ENCODE results near the gene PDE1C.

Gene PDE1C

DNA sequence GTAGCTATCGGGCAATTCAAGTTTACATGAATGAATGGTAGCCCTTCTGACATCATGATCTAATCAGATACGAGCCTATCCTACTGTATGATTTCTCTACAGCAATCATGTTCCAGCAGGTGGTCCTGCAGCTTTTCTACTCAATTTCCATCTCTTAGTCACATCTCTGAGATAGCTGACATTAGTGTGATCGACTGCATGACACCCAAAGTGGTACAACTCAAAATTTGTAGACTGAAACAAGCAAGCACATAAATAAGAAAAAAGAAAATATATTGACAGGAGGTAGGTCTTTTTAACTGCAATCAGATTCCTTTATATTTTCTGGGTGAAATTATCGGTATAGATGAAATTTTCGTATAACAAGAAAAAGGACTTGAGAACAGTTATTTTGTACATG, 251.2 kb downstream of the PDE1C start:
- DNase-seq, result no peak

DNA sequence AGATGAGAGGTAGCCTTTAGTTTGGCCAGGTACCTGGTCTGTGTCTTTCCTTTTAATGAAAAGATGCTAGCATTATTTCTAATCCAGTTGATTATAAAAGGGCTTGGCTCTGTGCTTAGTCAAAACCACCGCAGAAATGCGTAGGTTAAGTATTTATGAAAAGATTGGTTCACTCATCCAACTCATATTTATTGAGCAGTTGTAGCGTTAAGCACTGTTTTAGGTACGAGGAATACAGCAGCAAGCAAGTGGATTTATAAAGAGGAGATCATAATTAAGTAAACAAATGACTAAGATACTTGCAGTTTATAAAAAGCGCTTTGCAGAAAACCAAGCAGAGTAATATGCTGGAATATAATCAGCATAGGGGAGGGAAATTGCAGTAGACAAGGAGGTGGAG, 253.4 kb downstream of the PDE1C start:
- no peak for DNase-seq

DNA sequence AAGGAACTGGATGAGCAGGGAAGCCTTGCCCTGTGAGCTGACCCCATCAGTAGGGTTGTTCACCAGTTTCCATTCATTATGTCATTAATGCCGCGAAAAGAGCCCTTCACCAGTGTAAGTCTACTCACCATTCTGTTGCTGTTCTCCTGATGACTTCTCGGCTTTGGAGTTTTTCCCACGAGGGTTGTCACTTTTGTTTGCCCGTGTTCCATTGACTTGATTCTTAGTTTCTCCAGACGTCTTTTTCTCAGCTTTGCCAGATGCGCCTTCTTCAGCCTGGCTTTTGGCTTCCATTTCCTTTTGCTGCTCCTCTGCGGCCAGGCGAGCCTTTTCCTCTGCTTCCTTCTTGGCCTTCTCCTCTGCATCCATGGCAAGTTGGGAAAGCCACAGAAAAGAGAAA, 254.4 kb downstream of the PDE1C start:
- no peak for DNase-seq

DNA sequence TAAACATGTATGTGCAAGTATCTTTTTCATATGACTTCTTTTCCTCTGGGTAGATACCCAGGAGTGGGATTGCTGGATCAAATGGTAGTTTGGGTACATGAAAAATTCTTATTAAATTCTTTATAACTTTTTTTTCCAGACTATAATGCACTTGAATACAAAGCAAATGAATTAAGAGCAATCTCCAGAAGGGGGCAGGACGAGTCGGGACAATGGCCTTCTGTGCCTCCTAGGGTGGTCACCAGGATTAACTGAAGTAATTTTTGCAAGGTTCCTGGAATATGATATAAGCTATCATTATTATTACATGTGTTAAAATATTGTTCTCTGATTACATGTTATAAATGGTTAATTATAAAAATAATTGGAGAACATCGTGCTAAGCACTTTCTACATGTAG, 256.0 kb downstream of the PDE1C start:
- no peak for DNase-seq

DNA sequence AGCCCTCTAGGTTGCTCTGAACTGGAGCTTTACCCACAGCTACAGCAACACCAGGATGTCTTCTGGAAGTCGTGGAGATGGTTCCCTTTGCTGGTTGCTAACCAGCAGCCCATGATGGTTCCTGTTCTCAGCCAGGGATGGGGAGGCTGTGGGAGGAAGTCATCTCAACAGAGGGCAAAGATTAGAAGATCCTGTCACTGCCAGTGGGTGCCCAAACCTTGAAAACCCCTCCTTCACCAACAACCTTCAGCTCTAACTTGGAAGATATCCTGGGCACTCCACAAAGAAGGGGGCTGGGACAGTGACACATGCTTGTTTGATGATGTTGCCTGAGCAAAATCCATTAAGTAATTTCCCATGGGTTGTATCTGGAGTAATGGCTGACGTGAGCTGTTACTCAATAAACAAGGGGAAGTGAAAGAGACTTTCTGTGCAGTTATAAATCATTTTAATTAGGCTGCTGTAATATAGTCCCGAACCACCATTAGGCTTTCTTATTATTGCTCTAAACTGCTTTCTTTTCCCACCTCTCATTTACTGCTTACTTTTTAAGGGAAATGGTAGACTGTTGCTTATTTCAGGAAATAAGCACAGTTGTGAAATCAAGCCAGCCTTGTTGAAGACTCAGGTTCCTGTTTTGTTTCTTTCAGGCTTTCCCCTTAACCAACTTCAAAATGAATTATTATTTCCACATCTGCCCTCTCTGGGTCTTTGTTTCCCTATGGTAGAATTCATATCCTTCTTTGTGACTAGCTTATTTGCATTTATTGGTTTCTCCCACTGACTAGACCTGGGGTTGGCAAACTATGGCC, 258.4 kb downstream of the PDE1C start:
- no peak for DNase-seq

DNA sequence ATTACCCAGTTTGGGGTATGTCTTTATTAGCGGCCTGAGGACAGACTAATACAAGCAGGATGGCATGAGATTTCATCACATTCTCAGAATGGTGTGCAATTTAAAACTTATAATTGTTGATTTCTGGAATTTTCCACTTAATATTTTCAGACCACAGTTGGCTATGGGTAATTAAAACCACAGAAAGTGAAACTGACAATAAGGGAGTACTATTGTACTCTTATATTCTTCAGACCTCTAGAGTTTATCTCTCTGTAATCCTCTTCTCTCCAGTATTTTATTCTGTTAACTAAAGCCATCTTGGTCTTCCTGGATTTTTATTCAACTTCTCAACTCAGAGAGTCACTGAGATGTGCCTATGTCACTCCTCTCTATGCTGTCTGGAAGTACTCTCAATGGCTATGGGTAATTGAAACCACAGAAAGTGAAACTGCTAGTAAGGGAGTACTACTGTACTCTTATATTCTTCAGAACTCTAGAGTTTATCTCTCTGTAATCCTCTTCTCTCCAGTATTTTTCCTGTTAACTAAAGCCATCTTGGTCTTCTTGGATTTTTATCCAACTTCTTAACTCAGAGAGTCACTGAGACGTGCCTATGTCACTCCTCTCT, 264.9 kb downstream of the PDE1C start:
- no peak for DNase-seq

DNA sequence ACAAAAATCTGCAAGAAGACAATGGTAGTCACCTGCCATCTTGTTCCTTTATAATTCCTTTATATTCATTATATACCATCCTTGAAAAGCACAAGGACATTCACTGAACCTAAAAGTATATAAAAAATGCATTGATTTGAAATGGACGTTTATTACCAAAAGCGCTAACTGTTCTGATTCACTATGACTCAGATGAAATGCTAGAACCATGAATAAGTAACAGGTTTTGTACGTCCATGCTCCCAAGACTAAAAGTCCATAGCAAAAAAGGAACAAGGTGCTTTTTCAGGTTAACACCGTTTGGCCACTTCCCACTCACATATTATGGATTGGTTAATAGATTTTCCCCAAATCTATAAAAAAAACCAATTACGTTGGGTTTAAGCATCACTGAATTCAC, 273.8 kb downstream of the PDE1C start:
- no peak for DNase-seq

DNA sequence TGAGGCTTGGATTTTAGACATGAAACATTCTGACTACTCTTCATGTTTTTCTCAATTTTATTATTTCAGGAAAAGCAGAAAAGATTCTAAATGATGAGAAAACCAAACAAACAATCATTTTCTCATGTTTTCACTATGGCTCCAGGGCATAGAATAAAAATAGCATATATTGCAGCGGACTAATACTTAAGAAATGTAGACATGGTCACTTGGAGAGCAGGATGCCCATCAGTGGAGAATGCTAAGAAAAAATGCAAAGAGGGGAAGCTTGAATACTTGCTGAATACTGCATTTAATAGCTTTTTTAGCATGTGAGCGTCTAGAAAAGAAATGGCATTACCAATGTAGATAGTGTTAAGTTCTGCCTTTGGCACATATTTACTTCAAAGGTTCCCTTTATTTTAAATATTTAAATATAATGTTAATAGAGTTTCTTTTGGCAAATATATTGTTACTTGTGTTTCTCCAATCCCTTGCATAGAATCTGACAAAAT, 275.3 kb downstream of the PDE1C start:
- no peak for DNase-seq

DNA sequence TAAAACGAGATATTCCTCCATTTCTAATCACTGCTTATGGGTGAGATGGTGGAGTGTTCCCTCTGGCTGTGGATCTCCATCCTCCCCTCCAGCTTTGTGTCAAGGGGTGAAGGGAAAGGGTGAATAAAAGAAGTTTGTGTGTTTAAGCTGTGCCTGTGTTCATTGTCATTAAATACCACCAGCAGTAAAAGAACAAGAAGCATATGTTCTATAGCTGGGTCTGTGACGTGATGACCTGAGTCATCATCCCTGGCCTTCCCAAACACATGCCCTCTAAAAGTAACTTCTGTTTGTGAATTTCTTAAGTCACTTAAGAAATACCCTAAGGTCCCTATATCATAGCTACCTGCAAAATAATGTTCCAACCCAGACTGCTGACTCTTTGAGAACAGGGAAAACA, 278.3 kb downstream of the PDE1C start:
- no peak for DNase-seq

DNA sequence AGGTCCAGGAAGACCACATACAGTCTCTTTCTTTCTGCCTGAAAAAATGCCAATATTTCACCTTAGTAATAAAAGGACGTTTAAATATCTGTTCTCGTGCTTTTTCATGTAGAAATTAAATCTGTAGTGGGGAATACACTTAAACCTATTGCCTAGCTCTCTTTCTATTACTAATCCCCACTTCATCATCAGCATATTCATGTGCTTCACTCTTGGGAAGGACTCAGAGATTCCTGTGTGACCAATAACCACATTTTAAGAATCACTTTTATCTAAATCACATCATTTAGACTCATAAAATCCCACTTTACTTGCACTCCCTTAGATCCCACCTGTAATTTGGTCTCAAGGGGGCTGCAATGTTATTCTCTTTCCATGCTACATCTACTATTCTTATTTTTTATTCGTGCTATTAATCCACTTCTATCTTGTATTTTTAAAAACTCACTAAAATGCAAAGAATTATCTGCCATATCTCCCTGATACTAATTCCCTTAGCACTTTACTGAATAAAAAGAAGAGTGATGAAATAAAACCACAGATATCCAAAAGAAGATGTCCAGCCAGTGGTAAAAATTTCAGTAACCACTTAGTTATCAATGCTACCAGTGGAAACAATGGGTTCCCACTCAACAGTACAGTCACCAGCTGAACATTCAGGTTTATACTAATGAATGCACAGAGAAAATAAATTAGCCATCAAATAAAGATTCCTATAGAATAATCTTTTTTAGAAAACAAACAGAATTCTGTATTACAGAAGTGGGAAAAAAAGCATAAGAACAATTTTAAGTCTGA, 281.1 kb downstream of the PDE1C start:
- no peak for DNase-seq

DNA sequence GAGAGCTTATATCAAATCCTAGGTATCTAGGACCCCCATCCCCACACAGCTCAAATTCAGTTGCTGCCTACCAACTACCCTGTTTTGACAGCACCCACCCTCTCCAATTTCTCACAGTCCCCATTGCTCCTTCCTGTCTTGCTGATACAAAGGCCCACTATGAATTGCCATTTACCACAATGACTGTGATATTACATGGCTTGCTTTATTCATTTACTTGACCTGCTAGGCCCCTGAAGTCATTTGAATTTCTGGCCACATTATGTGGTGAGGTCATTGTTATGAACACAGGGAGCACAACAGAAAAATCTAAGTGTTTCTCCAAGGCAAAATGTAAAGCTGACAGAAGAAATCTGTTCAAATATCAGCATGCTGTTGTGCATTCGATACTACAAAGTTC, 281.8 kb downstream of the PDE1C start:
- no peak for DNase-seq

DNA sequence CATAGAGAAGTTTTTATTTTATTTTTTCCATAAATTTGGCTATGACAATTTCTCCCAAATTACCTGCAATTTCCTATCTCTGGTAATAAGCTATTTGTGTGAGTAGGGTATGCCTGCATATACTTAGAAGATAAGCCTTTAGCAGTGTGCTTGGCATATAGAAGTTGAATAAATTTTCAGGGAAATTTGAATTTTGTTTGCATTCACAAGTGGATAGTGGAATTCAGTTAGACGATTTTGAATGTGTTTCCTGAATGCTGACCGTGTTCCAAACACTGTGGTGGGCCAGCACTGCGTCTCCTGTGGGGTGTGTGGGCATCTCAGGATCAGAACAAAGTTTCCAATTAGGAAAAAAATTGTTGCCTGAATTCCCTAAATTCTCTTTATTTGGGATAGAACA, 283.9 kb downstream of the PDE1C start:
- no peak for DNase-seq

DNA sequence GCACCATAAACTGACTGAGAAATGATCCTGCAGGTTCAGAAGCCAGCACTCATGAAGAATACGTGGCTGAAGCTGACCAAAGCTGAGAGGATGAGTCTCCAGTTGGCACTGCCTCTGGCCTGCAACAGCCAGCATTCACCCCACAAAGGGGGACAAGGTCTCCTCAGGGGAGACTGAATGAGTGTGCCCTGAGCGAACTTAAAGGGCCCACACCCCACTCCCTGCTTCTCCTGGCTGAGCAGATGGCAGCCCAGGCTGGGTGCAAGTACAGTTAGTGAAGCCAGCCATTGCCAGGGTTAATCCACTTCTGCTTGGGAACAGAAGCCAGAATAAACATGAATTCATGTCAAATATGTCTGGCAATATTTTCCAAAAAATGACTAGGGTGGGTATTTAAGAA, 285.1 kb downstream of the PDE1C start:
- no peak for DNase-seq

DNA sequence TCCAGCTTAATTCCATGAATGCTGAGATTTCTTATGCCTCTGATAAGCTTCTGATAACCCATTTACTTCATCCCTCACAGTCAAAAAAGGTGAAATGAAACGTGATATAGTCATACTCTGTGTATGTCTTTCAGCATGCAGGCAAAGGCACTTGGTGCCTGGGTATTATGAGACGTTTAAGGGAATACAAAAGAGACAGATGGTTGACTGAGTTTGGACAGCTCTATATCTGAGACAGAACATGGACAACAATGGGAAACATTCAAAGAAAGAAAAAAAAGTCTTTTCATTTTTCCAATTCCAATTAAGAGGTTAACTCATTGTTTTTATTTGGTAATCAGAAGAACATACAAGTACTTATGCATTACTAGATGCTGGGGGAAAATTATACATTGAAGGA, 287.0 kb downstream of the PDE1C start:
- no peak for DNase-seq

DNA sequence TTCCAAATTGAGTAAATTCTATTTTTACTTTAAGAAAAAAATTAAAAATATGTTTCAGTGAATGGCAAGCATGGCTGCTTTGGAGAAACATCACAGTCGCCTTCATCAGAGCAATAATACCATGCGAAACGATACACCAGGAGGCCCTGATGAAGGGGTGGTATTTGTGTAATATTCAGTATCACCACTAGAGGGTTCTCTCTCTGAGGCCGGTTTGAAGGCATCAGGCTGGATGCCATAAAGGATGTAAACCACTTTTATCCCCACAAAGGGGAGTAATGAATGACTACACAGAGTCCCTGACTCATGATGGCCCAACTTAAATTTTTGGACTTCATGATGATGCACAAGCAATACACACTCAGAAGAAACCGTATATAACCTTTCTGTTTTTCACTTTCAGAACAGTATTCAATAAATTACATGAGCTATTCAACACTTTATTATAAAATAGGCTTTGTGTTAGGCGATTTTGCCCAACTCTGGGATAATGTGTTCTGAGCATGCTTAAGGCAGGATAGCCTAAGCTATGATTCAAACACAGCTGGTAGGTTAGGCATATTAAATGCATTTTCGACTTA, 287.7 kb downstream of the PDE1C start:
- DNase-seq, result no peak

DNA sequence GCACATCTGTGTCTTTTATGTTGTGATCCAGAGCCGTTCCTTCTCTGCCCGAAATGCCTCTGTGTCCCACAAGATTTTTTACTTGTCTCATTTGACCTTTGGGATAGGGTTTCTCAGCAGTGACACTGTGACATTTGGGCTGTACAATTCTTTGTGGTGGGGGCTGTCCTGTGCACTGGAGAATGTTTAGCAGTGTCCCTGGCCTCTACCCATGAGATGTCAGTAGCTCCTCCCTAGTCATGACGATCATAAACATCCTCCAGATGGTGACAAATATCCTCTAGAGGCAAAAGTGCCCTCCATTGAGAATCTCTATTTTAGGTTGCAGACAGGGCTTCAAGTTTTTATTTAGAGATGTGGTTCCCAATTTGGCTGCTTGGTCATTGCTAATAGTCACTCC, 291.9 kb downstream of the PDE1C start:
- no peak for DNase-seq

DNA sequence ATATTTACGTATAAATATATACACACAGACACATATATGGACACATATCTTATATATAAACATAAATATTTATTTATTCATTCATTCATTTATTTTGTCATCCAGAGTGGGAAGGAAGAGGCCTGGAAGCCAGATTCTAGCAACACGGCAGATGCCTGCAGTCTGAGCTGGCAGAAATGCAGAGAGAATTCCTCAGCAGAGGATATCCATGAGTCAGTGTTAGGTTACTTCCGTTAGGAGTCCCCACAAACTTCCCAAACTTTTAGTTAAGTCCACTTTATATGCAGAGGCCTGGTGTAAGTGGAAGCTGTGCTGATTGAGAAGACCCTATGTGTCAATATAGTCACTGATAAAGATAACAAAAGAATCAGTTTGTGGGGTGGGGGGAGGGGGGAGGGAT, 293.6 kb downstream of the PDE1C start:
- DNase-seq, result no peak

DNA sequence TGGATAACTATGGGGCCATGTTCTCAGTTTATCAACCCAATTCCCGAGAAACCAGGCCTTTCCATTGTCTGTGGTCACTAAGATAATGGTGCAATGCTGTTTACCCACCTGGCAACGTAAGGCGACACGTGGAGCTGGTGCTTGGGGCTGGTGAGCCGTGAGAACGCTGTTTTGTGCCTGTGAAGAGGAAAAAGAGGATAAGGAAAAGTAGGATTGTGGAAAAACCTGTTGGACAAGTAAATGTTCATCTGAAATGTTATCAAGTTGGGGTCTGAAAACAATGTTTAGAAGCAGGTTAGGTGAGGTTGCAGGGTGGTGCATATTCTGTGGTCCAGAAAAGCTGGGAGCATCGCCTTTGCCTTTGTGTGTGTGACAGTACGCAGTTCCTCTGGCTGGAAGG, 294.7 kb downstream of the PDE1C start:
- DNase-seq, result no peak

DNA sequence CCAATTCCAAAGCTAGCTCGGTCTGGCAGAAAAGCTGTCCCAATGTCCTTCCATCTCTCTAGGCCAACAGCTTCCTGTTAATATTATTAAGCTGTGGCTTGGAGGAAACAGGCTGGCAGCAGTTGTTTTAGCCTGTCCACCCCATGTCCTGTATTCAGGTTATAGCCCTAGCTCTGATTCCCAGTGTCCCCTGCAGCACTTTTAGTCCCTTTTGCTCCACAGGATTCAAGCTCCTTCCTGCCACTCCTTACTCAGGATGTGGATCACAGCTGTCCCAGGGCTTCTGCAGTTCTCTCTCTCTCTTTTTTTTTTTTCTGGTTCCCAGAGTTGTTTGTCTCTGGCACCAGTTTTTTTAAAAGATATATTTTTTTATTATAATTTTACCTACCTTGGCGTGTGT, 298.0 kb downstream of the PDE1C start:
- DNase-seq, result no peak

DNA sequence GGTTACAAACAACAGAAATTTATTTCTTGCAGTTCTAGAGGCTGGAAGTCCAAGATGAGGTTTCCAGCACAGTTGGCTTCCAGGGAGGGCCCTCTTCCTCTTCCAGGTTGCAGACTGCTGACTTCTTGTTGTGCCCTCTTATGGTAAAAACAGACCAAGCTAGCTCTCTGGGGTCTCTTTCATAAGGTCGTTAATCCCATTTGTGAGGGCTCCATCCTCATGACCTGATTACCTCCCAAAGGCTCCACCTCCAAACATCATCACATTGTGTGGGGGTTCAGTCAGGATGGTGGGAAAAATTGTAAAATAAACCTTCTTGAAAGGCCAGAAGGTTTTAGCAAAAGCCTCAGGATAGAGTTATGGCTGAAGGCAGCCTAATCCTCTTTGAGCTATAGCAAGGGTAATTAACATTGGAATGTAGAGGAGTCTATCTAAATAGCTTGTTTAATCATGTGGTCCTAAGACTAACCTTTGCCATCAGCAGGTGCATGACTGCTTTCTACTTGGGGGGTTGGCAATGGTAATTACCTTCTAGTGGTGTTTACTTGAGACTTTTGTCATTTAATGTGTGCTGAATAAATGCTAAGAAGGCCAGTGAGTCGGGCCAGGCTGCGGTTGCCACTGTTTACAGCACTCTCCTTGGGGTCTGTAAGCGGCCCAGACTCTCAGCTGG, 302.4 kb downstream of the PDE1C start:
- DNase-seq, result no peak

DNA sequence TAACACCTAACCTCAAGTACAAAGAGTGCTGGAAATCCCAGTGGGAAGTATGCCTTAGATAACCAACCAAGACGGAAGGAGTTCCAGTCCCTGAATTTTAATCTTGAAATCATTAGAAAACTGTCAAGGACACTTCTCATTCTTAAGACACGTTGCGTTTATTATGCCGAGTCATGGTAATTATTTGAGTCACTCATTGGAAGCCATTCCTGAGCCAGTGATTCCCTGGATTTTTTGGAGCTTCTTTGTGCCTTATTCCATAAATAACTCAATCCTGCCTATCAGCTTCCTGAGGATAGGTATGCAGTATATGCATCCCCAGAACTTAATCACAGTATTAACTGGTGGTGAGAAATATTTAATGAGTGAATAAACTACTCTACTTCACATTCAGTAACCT, 305.7 kb downstream of the PDE1C start:
- no peak for DNase-seq

DNA sequence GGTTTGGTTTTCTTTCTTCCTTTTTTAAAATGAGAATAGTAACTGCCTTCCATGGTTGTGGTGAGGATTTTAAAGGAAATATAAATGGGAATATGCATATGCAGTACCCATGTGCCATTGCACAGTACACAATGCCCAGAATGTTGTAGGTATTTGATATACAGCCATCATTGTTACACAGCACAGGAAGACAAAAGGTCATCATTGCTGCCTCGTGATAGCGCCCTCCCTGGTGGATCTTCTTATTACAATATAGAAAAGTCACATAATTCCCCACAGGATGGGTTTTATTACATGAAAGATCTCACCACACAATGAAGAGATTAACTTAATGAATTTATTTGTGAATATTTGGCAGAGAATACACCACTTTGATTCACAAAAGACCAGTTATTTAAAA, 306.7 kb downstream of the PDE1C start:
- DNase-seq, result no peak

DNA sequence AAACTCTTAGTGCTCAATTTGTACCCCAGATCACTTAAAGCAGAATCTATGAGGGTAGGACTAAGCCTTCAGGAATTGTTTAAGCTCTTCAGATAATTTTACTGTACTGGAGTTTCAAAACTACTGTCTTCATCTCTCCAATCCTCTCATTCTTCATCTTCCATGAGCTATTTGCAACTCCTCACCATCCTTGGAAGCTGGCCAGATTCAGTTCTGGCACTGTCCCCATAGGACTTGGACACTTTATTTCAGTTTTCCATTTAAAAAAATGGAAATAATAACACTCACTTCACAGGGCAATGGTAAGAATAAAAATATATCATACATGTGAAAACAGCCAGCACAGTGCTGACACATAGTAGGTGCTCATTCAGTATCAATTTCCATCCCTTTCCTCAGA, 308.6 kb downstream of the PDE1C start:
- DNase-seq, result no peak

All from activated CD4-positive, CD25-positive, alpha-beta regulatory T cell (primary cell).